Keratinocyte (primary cell): ENCODE results near the gene BEX3. TPM values are rescaled to one million over a fixed set of nuclear protein-coding genes. Genes with fewer than 3 reads are reported as not detected.
"Not testable (repeated sequence)": the region's sequence is repeated elsewhere in the genome, so short reads cannot be mapped to it uniquely, and the experiment has no call there.

Experiments
- DNase-seq: peaks from one replicate; pipeline ENCODE4 v3.0.0-alpha.2; 2011; ENCODE audit warnings: low read depth, missing footprints, low spot score
- FAIRE-seq: peaks from 2 replicates; lab custom pipeline; 2011; peaks lifted over from hg19 to GRCh38; lab: Jason Lieb, UNC
- H2AFZ ChIP-seq: 2 replicates; pipeline ENCODE4 v1.6.0; 2012; ENCODE audit warnings: low read length, control low read depth, inconsistent platforms; ENCODE audit not compliant: control insufficient read depth
- H3K27ac ChIP-seq: 2 replicates; pipeline ENCODE4 v1.5.1; 2011; ENCODE audit warnings: low read length; ENCODE audit not compliant: control insufficient read depth, insufficient read depth
- H3K27me3 ChIP-seq: 3 replicates; pipeline ENCODE4 v1.6.0; 2011; ENCODE audit warnings: low read length; ENCODE audit not compliant: control insufficient read depth, insufficient read depth; ENCODE audit errors: extremely low read depth
- H3K36me3 ChIP-seq, 2 experiments: 2 replicates in 1 of 2; 3 replicates in 1 of 2; pipeline ENCODE4 v1.5.1; 2011; ENCODE audit warnings: low read length in 2 of 2, mild to moderate bottlenecking in 1 of 2; ENCODE audit not compliant: control insufficient read depth in 2 of 2, insufficient read depth in 2 of 2; ENCODE audit errors: extremely low read depth in 1 of 2
- H3K4me1 ChIP-seq: 3 replicates; pipeline ENCODE4 v1.5.1; 2011; ENCODE audit warnings: low read length; ENCODE audit not compliant: control insufficient read depth, insufficient read depth; ENCODE audit errors: extremely low read depth
- H3K4me2 ChIP-seq: 3 replicates; pipeline ENCODE4 v1.6.0; 2011; ENCODE audit warnings: low read depth, low read length; ENCODE audit not compliant: control insufficient read depth, insufficient read depth; ENCODE audit errors: extremely low read depth
- H3K4me3 ChIP-seq, 3 experiments: fragments of 200-600 bp in 1 of 3; sonication (generic) in 1 of 3; 2 replicates in 2 of 3; 3 replicates in 1 of 3; pipeline ENCODE4 v1.5.1; 2011 to 2016; ENCODE audit warnings: low read length in 3 of 3, mild to moderate bottlenecking in 3 of 3, control low read depth in 2 of 3, inconsistent platforms in 1 of 3, low read depth in 1 of 3, mixed read lengths in 1 of 3, mixed run types in 1 of 3, moderate library complexity in 1 of 3; ENCODE audit not compliant: control insufficient read depth in 2 of 3, insufficient read depth in 2 of 3; ENCODE audit errors: extremely low read depth in 1 of 3
- H3K79me2 ChIP-seq: 2 replicates; pipeline ENCODE4 v1.6.0; 2012; ENCODE audit warnings: low read length; ENCODE audit not compliant: control insufficient read depth, insufficient read depth
- H3K9ac ChIP-seq: 3 replicates; pipeline ENCODE4 v1.6.0; 2011; ENCODE audit warnings: low read length; ENCODE audit not compliant: control insufficient read depth, insufficient read depth; ENCODE audit errors: extremely low read depth
- H3K9me1 ChIP-seq: 3 replicates; pipeline ENCODE4 v1.6.0; 2011; ENCODE audit warnings: low read length; ENCODE audit not compliant: control insufficient read depth, insufficient read depth; ENCODE audit errors: extremely low read depth
- H3K9me3 ChIP-seq: 2 replicates; pipeline ENCODE4 v1.5.1; 2012; ENCODE audit warnings: low read depth, low read length; ENCODE audit not compliant: control insufficient read depth
- H4K20me1 ChIP-seq: 3 replicates; pipeline ENCODE4 v1.6.0; 2011; ENCODE audit warnings: low read length; ENCODE audit not compliant: control insufficient read depth, insufficient read depth; ENCODE audit errors: extremely low read depth
- CTCF ChIP-seq, 3 experiments: IDR thresholded peaks in 1 of 3; conservative IDR thresholded peaks in 1 of 3; optimal IDR thresholded peaks in 1 of 3; 2 replicates in 2 of 3; 3 replicates in 1 of 3; pipeline versions ENCODE3 to v1.5.1; 2011; ENCODE audit warnings: low read length in 3 of 3, mild to moderate bottlenecking in 3 of 3, moderate library complexity in 2 of 3, control low read depth in 1 of 3, inconsistent platforms in 1 of 3; ENCODE audit not compliant: insufficient read depth in 2 of 3; ENCODE audit errors: extremely low read depth in 1 of 3
- EZH2 ChIP-seq: IDR thresholded peaks from one replicate; pipeline ENCODE4 v1.6.1; 2012; ENCODE audit warnings: inconsistent platforms, mild to moderate bottlenecking, low read length, moderate library complexity
- dilution Hi-C: fragments of 300-500 bp; cut with MboI; formaldehyde crosslinking; loops from one replicate; pipeline ENCODE4 v1.7.0; 2020; ENCODE audit warnings: low sequenced_read_pairs; ENCODE audit not compliant: extremely low pct_ligation_motif_present
- polyA plus RNA-seq, 5 experiments: library from polyadenylated mRNA; depleted of rRNA in 3 of 5; stranded (reverse) in 3 of 5; stranded (forward) in 1 of 5; unstranded in 1 of 5; fragments of >200 nt; gene quantifications; 1 replicate in 1 of 5; 2 replicates in 3 of 5; 3 replicates in 1 of 5; pipeline versions ENCODE4 v1.2.1 to v1.2.3, GENCODE V29; 2011 to 2012; ENCODE audit warnings: missing spikeins in 2 of 5, low read depth in 1 of 5, low replicate concordance in 1 of 5

Gene BEX3
- polyA plus RNA-seq, 1 donor (not counting 4 experiments of a cell fraction or from before 2014, with no cell fraction given), result 264 TPM

GRCh38 chrX:103406256-103406655 is 29.9 kb downstream of the BEX3 start:
- Histone ChIP-seq H3K27me3 (no peaks in the 10 kb centered on the region), H3K4me1 (no peaks in the 10 kb centered on the region), H3K27ac (no peak overlapping the region), H3K9ac (no peak overlapping the region), H4K20me1 (no peaks in the 10 kb centered on the region), H2AFZ (no peak overlapping the region), H3K36me3 (no peaks in the 10 kb centered on the region), H3K4me3 (no peak overlapping the region), H3K9me1 (no peaks in the 10 kb centered on the region), H3K9me3 (no peaks in the 10 kb centered on the region), H3K4me2 (no peak overlapping the region), H3K79me2 (no peaks in the 10 kb centered on the region)
- no peak for TF ChIP-seq CTCF (optimal IDR thresholded peaks at IDR 0.05 in 1 of 3, IDR thresholded peaks at IDR 0.05 in 1 of 3, conservative IDR thresholded peaks at IDR 0.05 in 1 of 3; ENCODE audit: extremely low read depth in 1 of 3, insufficient read depth in 2 of 3, low read length in 3 of 3)
- TF ChIP-seq EZH2, result no peak
- dilution Hi-C loops, result no loop called here
- no peak for FAIRE-seq
- DNase-seq, result no peak

GRCh38 chrX:103407776-103408175 is 31.4 kb downstream of the BEX3 start:
- H3K9ac ChIP-seq, result no peak overlapping the region
- dilution Hi-C loops, result no loop called here
- no peak overlapping the region for H3K27ac ChIP-seq
- H2AFZ ChIP-seq, result no peak overlapping the region
- no peaks in the 10 kb centered on the region for H4K20me1 ChIP-seq
- H3K27me3 ChIP-seq, result no peaks in the 10 kb centered on the region
- DNase-seq, result no peak
- H3K36me3 ChIP-seq, result no peaks in the 10 kb centered on the region
- TF ChIP-seq CTCF (optimal IDR thresholded peaks at IDR 0.05 in 1 of 3, IDR thresholded peaks at IDR 0.05 in 1 of 3, conservative IDR thresholded peaks at IDR 0.05 in 1 of 3; ENCODE audit: extremely low read depth in 1 of 3, insufficient read depth in 2 of 3, low read length in 3 of 3) (no peak), EZH2 (no peak)
- H3K9me1 ChIP-seq, result no peaks in the 10 kb centered on the region
- H3K9me3 ChIP-seq, result no peaks in the 10 kb centered on the region
- H3K79me2 ChIP-seq, result no peaks in the 10 kb centered on the region
- no peak overlapping the region for H3K4me3 ChIP-seq
- FAIRE-seq, result no peak
- H3K4me2 ChIP-seq, result no peak overlapping the region
- no peaks in the 10 kb centered on the region for H3K4me1 ChIP-seq

- H3K27me3 ChIP-seq, H3K79me2 ChIP-seq, H3K27ac ChIP-seq, H2AFZ ChIP-seq, H3K36me3 ChIP-seq, H3K9me3 ChIP-seq, H3K9me1 ChIP-seq, H3K9ac ChIP-seq, FAIRE-seq, H3K4me3 ChIP-seq, dilution Hi-C loops, DNase-seq, H3K4me2 ChIP-seq, H4K20me1 ChIP-seq, H3K4me1 ChIP-seq: not testable (repeated sequence)
Measured at GRCh38 chrX:103411721-103412120, 35.4 kb downstream of the BEX3 start.
